Stimulated activated CD8-positive, alpha-beta memory T cell treated with anti-CD3 and anti-CD28 coated beads, Interleukin-15, amount 100 ng/mL, for 4 hours (primary cell): ENCODE data around the gene EEF1A1.
"Not testable (repeated sequence)": the region's sequence is repeated elsewhere in the genome, so short reads cannot be mapped to it uniquely, and the experiment has no call there.

ENCODE experiments used
- DNase-seq, 2 donors: peaks; one replicate each; pipeline ENCODE4 v3.0.0-alpha.2; 2020; ENCODE audit warnings: low read depth in 2 of 2

EEF1A1 gene

DNA sequence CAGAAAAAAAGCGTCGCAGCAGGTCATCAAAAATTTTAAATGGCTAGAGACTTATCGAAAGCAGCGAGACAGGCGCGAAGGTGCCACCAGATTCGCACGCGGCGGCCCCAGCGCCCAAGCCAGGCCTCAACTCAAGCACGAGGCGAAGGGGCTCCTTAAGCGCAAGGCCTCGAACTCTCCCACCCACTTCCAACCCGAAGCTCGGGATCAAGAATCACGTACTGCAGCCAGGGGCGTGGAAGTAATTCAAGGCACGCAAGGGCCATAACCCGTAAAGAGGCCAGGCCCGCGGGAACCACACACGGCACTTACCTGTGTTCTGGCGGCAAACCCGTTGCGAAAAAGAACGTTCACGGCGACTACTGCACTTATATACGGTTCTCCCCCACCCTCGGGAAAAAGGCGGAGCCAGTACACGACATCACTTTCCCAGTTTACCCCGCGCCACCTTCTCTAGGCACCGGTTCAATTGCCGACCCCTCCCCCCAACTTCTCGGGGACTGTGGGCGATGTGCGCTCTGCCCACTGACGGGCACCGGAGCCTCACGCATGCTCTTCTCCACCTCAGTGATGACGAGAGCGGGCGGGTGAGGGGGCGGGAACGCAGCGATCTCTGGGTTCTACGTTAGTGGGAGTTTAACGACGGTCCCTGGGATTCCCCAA is at the start of gene EEF1A1:
Gene EEF1A1 (minus strand): TSS at position 345 of the 663 bp plus-strand sequence. CDS start 1,006 bp downstream, outside the sequence.
- DNase-seq, result peak; percentile 99 to 100

DNA sequence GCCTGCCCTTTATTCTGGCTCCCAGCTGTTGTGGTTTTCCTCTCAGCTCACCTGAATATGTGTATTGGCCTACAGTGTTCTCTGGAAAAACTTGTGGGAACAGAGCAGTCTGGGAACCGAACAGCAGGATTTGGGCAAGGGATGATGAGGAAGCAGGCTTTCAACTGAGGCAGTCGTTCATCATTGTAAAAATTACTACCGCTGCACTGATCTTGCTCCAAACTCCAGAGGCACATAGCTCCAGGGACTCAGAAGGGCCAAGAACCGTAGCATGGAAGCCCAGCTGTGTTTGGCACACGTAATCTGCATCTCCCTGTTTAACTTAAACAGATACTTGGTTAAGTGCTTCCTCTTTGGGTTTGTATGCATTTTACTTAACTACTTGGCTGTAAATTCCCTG is 48.3 kb upstream of the EEF1A1 start:
- DNase-seq, result no peak

DNA sequence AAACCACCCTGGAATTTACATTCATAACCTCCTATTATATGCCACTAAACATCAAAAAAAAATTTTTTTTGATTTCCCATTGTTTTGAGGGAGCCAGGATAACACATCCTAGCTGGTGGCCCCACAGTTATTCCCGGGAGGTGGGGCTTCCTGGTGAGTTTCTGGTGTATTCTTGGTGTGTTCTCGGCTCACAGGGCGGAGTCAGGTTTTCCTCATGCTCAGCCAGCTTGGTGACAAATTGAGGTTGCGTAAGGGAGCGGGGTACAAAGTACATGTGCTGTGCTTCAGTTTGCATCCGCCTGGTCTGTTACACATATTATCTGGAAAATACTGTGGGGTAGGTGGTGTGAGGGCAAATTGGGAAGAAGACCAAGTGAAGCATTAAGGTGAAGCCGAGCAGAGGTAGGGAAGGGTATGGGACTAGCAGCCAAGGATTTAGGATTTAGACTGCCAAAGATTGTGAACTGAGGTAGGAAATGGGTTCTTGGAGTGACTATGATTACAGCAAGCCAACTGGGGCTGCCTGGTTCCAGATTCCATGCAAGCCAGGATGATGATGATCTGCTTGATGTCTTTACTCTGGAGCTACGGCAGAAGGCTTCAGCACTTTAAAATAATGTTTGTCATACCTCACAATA is 46.2 kb upstream of the EEF1A1 start:
- DNase-seq, result no peak

DNA sequence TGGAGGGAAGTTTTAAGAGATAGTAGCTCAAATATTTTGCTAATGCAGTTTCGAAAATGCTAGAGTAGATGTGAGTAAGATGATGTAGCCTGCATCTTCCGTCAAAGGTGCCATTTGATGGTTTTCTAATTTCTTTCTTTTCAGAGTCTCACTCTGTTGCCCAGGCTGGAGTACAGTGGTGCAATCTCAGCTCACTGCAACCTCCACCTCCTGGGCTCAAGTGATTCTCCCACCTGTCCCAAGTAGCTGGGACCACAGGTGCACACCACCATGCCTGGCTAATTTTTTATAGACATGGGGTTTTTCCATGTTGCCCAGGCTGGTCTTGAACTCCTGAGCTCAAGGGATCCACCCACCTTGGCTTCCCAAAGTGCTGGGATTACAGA is 45.6 kb upstream of the EEF1A1 start:
- not testable (repeated sequence) for DNase-seq

DNA sequence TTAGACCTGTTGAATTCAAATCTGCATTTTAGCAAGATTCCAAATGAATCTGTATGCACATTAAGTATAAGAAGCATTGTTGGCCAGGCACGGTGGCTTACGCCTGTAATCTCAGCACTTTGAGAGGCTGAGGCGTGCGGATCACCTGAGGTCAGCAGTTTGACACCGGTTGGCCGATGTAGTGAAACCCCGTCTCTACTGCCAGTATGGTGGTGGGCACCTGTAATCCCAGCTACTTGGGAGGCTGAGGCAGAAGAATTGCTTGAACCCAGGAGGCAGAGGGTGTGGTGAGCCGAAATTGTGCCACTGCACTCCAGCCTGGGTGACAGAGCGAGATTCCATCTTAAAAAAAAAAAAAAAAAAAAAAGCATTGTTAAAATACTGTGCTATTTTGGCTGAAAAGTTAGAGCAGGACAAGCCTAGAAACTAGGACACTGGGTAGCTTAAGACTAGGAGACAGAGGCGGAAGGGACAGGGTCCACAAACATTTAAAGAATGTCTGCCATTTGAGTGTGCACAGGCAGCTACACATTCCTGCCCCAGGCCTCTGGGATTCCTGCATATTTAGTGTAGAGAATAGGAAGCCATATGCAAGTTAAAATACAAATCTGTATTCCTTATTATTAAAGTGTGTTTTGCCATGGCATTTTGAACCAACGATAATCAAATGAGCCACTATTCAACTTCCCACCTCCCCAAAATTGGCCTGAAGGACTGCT is 45.1 kb upstream of the EEF1A1 start:
- no peak for DNase-seq

DNA sequence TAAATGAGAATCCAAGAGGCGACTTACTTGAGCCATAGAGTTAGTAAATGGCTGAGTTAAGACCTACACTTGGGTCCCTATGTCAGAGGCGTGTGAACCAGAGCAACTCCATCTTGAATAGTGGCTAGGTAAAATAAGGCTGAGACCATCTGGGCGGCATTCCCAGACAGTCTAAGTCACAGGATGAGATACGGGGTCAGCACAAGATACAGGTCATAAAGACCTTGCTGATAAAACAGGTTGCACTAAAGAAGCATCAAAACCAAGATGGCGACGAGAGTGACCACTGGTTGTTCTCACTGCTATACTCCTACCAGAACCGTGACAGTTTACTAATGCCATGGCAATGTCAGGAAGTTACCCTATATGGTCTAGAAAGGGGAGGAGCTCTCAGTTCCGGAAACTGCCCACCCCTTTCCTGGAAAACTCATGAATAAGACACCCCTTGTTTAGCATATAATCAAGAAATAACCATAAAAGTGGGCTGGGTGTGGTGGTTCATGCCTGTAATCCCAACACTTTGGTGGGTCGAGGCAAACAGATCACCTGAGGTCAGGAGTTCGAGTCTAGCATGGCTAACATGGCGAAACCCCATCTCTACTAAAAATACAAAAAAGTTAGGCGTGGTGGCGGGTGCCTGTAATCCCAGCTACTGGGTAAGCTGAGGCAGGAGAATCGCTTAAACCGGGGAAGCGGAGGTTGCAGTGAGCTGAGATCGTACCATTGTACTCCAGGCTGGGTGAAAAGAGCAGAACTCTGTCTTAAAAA is 43.9 kb upstream of the EEF1A1 start:
- DNase-seq, result no peak

DNA sequence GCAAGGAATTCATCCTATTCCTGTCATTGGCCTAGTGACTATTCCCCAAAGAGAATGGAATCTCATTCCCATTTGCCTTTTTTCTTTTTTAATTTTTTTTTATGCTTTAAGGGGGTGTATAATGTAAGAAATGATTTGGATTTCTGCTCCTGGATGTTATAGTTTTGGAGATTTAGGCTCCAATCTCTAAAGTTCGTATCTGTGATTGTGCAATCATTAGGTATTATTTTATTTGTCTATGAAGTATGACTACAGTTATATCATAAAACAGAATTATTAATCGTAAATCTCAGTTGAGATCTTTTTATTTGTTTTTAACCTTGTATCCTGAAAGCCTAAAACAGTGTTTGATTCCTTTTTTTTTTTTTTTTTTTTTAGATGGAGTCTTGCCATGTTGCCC is 41.7 kb upstream of the EEF1A1 start:
- no peak for DNase-seq

DNA sequence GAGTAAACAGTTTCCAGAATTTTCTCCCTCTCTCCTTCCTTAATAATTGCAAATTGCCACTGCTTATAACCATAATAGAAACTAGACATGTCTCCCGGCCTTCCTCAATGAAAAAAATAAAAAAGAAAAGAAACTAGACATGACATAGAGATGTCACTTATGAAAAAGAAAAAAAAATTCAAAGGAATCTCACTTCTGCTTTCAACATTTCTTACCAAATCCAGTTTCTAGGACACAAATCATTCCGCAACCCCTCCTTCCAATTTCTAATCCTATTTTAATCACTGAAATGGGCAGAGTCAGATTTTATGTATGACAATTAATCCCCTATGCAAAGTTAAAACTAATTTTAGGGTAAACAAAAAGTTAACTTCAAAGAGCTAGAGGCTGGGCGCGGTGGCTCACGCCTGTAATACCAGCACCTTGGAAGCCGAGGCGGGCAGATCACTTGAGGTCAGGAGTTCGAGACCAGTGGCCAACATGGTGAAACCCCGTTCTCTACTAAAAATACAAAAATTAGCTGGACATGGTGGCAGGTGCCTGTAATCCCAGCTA is 40.1 kb upstream of the EEF1A1 start:
- no peak for DNase-seq

DNA sequence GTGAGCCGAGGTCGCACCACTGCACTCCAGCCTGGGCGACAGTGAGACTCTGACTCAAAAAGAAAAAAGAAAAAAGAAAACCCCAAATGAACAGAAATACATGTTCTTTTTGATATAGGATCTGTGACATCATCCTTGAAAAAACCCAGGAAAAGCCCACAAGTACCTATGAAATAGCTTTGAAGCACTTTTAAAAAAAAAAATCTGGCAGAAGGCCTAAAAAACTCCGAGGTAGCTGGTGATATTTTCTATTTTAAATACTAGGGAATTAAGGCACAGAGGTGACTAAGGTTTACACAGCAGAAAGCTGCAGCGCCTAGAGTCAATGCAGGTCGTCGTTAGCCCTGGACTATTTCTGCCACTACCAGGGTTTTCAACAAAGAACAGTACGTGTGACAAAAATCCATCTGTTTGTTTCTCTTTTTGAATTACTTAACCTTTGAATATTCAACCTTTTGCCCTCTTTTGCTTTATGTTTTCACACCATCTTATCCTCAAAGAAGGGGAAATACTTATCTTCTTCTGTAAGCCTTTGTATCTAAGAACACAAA is 39.4 kb upstream of the EEF1A1 start:
- no peak for DNase-seq

DNA sequence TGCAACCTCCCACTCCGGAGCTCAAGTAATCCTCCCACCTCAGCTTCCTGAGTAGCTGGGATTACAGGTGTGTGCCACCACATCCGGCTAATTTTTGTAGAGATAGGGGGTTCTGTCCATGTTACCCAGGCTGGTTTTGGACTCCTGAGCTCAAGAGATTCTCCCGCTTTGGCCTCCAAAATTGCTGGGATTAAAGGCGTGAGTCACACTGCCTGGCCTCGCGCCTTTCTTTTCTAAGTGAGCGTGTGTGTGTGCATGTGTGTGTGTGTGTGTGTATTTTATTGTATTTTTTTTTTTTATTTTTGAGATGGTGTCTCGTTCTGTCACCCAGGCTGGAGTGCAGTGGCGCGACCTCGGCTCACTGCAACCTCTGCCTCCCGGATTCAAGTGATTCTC is 38.6 kb upstream of the EEF1A1 start:
- DNase-seq, result not testable (repeated sequence)

DNA sequence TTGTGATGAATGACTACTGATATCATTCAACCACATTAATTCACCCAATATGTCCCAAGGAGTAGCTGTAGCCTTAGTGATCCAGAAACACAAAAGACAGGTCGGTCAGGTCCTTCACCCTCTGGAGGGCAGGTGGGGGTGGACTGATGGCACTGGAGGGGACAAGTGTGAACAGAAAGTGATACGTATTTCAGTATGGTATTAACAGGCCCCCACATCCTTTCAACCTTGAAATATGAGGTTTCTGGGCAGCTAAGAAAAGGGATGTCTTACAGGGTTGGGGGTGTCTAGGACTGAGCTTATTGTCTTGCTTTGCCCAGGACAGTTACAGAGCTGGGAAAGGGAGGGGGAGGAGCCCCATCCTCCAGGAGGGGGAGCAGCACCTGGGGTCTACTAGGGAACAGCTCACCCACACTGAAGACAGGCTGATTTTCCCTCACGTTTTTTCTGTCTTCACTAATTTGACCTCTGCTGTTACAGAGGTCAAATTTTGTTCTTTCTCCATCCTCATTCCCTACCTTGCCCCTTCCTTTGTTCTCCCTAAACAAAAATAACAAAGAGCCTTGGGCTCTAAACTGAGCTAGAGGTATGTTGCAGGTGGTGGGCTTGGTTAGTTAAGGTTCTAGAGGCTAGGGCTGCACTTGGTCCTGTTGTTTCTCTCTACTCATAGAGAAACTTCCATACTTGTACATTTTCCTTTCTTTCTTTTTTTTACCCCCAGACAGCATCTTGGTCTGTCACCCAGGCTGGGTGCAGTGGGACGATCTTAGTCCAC is 38.0 kb upstream of the EEF1A1 start:
- DNase-seq, result no peak

DNA sequence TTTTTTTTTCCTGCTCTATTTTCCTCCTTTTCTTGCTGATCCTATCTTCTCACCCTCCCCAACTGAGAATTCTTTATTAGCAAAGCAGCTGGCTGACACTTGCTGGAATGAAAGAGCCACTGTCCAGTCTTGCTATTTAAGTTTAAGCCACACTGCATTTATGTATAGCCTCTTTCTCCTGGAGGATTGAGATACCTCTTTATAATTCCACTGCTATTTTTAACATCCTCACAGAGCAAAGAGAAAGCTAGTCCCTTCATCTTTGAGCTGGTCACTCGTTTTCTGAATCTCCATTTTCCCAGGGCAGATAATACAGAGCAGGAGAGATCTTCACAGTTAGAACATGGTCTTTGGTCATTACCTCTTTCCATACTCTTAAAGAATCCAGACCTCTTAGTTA is 36.0 kb upstream of the EEF1A1 start:
- DNase-seq, result no peak

DNA sequence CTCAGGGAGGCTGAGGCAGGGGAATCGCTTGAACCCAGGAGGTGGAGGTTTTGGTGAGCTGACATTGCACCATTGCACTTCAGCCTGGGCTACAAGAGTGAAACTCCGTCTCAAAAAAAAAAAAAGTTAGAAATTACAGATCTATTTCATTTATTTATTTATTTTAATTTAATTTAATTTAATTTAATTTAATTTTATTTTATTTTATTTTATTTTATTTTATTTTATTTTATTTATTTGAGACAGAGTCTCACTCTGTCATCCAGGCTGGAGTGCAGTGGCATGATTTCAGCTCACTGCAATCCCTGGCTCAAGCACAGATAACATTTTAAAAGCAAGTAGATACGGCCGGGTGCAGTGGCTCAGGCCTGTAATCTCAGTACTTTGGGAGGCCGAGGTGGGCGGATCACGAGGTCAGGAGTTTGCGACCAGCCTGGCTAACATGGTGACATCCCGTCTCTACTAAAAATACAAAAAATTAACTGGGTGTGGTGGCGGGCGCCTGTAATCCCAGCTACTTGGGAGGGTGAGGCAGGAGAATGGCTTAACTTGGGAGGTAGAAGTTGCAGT is 34.6 kb upstream of the EEF1A1 start:
- not testable (repeated sequence) for DNase-seq

DNA sequence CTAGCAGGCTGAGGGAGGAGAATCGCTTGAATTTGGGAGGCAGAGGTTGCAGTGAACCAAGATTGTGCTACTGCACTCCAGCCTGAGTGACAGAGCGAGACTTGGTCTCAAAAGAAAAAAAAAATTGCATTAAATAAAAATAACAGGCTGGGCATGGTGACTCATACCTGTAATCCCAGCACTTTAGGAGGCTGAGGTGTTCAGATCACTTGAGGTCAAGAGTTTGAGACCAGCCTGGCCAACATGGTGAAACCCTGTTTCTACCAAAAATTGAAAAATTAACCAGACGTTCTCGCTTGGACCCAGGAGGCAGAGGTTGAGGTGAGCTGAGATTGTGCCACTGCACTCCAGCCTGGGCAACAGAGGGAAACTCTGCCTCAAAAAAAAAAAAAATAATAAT is 30.3 kb upstream of the EEF1A1 start:
- not testable (repeated sequence) for DNase-seq

DNA sequence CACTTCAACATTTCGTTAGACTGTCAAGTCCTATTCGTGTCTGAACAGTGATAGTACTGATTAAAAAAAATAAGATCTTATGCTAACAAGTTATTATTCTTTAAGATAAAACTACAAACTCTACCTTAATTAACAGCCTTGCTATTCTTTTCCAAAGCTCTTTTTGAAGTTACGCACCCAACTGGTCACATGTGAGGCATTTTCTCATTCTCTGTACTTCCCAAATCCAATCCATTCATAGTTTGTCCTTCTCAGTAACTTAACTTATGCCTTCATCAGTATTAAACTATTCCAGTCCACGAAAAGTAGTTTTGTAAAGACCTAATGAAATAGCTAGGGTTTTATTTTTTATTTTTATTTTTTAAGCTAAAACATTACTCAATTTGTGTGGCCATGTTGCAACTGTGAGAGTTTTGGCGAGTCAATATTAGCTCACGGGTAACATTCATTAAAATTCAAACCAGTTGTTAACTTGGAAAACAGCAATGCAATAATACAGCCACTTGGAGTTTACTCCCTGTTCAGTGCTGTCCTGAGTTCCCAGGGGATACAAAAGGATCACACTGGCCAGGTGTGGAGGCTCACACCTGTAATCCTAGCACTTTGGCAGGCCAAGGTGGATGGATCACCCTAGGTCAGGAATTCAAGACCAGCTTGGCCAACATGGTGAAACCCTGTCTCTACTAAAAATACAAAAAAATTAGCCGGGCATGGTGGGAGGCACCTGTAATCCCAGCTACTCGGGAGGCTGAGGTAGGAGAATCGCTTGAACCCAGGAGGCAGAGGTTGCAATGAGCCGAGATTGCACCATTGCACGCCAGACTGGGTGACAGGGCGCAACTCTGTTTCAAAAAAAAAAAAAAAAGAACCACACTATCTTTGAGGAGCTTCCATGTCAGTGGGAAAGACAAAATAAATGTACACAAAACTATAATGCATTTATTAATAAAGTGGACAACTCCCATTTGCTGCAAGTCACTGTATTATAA is 27.9 kb upstream of the EEF1A1 start:
- no peak for DNase-seq

DNA sequence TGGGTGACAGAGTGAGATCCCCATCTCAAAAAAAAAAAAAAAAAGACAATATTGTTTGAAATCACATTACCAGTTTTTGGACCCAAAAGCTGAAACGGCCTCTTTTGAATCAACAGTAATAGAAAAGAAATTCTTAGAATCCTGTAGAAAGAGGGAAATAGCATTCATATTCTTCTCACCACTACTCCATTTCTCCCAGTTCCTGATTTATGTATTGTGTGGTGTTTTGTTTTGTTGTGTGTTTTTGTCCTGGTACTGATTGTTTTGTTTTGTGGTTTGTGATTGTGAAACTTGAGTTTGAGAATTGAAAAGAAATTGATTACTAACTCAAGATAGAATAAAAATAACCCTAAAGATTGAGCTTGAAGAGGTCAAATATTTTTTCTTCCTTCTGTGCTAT is 26.2 kb upstream of the EEF1A1 start:
- DNase-seq, result no peak

DNA sequence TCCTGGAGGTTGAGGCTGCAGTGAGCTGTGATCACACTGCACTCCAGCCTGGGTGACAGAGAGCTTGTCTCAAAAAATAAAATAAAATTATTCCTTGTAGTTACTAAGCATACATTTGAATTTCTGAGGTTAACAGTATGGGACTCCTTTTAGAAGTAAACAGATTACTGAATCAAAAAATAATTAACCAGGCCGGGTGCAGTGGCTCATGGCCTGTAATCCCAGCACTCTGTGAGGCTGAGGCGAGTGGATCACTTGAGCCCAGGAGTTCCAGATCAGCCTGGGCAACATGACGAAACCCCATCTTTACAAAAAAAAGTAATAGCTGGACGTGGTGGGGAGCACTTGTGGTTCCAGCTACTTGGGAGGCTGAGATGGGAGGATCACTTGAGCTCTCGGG is 22.1 kb upstream of the EEF1A1 start:
- no peak for DNase-seq

DNA sequence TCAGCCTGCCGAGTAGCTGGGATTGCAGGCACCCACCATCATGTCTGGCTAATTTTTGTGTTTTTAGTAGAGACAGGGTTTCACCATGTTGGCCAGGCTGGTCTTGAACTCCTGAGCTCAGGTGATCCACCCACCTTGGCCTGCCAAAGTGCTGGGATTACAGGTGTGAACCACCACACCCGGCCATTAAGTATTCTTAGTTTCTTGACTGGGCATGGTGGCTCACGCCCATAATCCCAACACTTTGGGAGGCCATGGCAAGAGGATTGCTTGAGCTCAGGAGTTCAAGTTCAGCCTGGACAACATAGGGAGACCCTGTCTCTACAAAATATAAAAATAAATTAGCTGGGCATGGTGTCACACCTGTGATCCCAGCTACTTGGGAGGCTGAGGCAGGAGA is 21.6 kb upstream of the EEF1A1 start:
- DNase-seq, result not testable (repeated sequence)

DNA sequence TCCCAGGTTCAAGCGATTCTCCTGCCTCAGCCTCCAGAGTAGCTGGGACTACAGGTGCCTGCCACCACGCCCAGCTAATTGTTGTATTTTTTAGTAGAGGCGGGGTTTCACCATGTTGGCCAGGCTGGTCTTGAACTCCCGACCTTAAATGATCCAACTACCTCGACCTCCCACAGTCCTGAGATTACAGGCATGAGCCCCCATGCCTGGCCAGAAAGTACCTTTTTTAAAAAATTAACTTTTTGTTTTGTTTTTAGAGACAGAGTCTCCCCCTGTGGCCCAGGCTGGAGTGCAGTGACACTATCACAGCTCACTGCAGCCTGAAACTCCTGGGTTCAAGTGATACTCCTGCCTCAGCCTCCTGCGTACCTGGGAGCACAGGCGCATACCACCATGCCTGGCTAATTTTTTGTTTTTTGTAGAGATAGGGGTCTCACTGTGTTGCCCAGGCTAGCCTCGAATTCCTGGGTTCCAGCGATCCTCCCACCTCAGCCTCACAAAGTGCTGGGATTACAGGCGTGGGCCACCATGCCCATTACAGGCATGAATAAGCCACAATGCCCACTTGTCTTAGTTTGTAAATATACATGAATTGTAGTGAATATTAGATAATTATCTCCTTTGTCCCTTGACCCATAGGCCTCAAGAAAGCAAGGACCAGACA is 17.4 kb upstream of the EEF1A1 start:
- no peak for DNase-seq
